GM18867 (cell line): ENCODE results near the gene C13orf46.

Experiments
- ATAC-seq: cut with Tn5 transposase; IDR thresholded peaks from one replicate; pipeline ENCODE4 v1.9.1; 2021; ENCODE audit warnings: mild to moderate bottlenecking, moderate library complexity; ENCODE audit not compliant: unreplicated experiment

C13orf46 gene

GRCh38 chr13:113958373-113958772 is 15.5 kb downstream of the C13orf46 start:
- no peak for ATAC-seq

- no peak for ATAC-seq
Measured at GRCh38 chr13:113956571-113956970, 17.3 kb downstream of the C13orf46 start.

GRCh38 chr13:113955691-113956090 is 18.2 kb downstream of the C13orf46 start:
- no peak for ATAC-seq

DNA sequence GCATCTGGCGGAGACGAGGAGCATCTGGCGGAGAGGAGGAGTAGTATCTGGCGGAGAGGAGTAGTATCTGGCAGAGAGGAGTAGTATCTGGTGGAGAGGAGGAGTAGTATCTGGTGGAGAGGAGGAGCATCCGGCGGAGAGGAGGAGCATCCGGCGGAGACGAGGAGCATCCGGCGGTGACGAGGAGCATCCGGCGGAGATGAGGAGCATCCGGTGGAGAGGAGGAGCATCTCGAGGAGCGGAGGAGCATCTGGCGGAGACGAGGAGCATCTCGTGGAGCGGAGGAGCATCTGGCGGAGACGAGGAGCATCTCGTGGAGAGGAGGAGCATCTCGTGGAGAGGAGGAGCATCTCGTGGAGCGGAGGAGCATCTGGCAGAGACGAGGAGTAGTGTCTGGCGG is 18.6 kb downstream of the C13orf46 start:
- no peak for ATAC-seq

GRCh38 chr13:113954046-113954835 is 19.6 kb downstream of the C13orf46 start:
- no peak for ATAC-seq

DNA sequence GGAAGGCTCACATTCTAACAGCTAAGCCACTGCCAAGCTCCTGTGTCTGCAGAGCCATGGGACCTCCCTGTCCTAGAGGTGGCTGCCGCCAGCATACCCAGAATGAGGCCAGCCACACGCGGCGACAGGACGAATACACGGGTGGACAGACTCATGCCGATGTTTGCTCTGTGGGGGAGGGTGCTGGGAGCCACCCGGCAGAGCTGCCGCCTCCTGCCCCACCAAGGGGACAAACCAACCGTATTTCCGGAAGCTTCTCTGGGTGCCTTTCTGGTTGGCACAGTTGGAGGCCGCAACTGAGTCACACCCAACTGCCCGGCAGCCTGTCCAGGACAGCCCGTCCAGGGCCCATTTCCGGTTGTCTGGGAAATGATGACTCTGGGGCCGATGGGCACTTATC is 20.3 kb downstream of the C13orf46 start:
- ATAC-seq: no peak

DNA sequence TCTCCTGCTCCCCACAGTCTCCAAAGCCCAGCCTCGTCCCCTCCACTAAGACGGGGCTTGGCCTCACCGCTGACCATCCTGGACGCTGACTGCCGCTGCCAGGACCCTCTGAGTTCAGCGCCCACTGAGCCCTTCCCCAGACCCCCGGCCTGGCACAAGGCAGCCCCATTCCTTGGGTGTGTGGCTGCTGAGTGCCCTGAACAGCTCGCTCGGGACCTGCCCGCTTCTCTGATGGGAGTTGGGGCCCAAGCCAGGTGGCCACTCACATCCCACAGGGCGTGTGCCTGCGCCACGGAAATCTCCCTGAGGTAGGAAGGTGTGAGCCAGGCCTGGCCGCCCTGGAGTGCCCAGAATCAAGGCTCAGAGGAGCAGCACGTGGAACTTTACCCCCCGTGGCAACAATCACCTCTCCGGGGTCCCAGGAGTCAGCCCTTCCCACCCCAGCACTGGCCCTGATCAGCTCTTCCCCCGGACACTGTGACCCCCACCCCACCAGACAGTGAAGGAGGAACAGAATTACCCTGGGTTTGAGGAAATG is 20.8 kb downstream of the C13orf46 start:
- no peak for ATAC-seq

DNA sequence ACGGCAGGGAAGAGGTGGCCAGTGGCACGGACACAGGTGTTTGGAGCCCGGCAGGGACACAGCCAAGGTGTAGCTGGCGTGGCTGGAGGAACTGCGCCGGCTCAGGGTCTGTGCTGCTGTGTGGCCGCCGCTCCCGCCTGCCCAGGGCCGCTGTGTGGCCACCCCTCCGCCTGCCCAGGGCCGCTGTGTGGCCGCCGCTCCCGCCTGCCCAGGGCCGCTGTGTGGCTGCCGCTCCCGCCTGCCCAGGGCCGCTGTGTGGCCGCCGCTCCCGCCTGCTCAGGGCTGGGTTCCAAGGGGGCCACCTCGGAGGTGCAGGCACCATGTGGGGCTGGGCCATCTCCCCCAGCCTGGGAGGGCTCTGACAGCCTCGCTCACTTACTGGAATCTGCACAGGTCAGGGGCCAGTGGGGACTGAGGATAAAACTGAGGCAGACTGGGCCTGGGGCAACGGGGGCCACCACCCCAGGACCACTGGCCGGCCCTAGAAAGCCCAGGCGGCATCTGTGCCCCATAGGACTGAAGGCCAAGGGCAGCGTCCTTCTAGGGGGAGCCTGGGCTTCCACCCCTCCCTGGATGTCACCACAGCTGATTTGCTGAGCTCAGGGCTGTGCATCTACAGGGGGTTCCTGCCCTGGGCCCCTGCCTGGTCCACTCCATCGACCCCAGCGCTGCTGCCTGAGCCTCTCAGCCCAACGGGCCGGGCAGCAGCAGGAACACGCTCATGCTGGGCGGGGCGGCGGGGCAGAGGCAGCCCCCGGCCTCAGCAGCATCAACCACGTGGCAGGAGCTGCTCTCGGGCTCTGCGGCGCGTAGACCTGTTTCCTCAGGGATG is 21.5 kb downstream of the C13orf46 start:
- no peak for ATAC-seq

- ATAC-seq: peak; percentile 75
Measured at GRCh38 chr13:113951246-113951999, 22.5 kb downstream of the C13orf46 start.

GRCh38 chr13:113950451-113951245 is 23.2 kb downstream of the C13orf46 start:
- peak; percentile 12 for ATAC-seq

DNA sequence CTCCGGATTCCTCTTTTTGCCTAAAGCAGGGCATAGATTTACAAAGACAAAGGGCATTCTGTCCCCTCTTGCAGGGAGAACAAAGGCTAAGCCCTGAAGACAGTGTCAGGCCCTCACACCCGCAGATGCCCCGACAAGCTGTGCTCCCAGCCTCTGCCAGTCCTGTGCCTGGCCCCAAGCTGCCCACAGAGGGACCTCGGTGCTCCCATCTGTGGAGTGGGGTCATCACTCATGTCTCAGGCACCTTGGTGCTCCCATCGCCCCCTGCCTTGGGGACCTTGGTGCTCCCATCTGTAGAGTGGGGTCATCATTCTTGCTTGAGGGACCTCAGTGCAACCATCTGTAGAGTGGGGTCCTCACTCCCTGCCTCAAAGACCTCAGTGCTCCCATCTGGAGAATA is 24.3 kb downstream of the C13orf46 start:
- ATAC-seq: no peak

GRCh38 chr13:113948034-113948742 is 25.7 kb downstream of the C13orf46 start:
- ATAC-seq: no peak

- ATAC-seq: no peak
Measured at GRCh38 chr13:113947311-113948033, 26.4 kb downstream of the C13orf46 start.

- ATAC-seq: no peak
Measured at GRCh38 chr13:113946409-113947181, 27.3 kb downstream of the C13orf46 start.

GRCh38 chr13:113945857-113946408 is 27.9 kb downstream of the C13orf46 start:
- no peak for ATAC-seq

- ATAC-seq: no peak
Measured at GRCh38 chr13:113943821-113944565, 29.9 kb downstream of the C13orf46 start.

DNA sequence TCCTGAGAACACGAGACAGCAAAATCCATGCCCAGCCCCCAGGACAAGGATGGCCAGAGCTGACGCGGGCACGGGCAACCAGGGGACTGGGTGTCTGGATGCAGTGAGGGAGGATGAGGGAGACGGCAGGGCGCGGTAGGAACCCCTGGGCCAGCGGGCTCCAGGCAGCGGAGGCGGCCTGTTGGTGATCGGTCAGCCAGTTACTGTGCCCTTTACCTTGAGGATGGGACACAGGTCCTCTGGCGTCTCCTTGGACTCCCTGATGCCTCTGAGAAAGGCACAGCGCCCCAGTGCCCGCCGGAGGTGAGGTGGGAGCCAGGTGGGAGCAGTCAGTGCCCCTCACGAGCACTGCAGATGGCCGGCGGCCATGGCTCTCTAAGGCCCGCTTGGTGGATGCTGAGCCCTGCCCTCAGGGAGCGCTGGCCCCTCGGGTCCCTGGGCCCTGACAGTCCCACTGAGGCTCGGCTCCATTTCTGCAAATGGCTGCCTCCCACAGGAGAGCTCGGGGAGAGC is 31.2 kb downstream of the C13orf46 start:
- ATAC-seq: no peak
